Coronary artery (tissue), 2 donors: ENCODE data around the gene KYAT1.
A peak's percentile ranks its signal among the peaks of the same experiment; 100 is the strongest.

Experiments used
- DNase-seq: peaks from one replicate; pipeline ENCODE4 v3.0.0-alpha.2; 2017; ENCODE audit warnings: low spot score
- H3K27ac ChIP-seq, 2 donors: fragments of 200-600 bp; sonication (generic); one replicate each; pipeline ENCODE4 v1.5.1; 2016 to 2019
- H3K4me3 ChIP-seq: fragments of 200-600 bp; sonication (generic); 2 replicates; pipeline ENCODE4 v1.5.1; 2016; ENCODE audit warnings: mild to moderate bottlenecking, moderate library complexity
- CTCF ChIP-seq: fragments of 200-600 bp; sonication (generic); IDR thresholded peaks from one replicate; pipeline ENCODE4 v1.5.1; 2019; ENCODE audit warnings: antibody characterized with exemption

KYAT1 gene

GRCh38 chr9:128893354-128893753, 11.6 kb upstream of the KYAT1 start:
- no peak for DNase-seq
- no peak overlapping the region for H3K4me3 ChIP-seq
- TF ChIP-seq CTCF = no peak
- peak overlapping the region; percentile 83 to 94 for H3K27ac ChIP-seq

- no peak for TF ChIP-seq CTCF
- H3K4me3 ChIP-seq = peak overlapping the region; percentile 60
- DNase-seq = peak; percentile 96
- peak overlapping the region; percentile 83 to 94 for H3K27ac ChIP-seq
These were observed 10.6 kb upstream of the KYAT1 start for GRCh38 chr9:128892221-128892921.

- peak overlapping the region; percentile 60 for H3K4me3 ChIP-seq
- peak overlapping the region; percentile 83 to 94 for H3K27ac ChIP-seq
These were observed 9.8 kb upstream of the KYAT1 start for GRCh38 chr9:128891321-128892220.

GRCh38 chr9:128887914-128888350, 6.2 kb upstream of the KYAT1 start:
- DNase-seq = no peak
- TF ChIP-seq CTCF = no peak
- H3K27ac ChIP-seq = peak overlapping the region in 1 of 2 donors; percentile 60
- no peak overlapping the region for H3K4me3 ChIP-seq

More at GRCh38 chr9:128891321-128892220, 9.8 kb upstream of the KYAT1 start:
- TF ChIP-seq CTCF = no peak
- DNase-seq = no peak

- no peak for TF ChIP-seq CTCF
- Histone ChIP-seq H3K27ac (no peak overlapping the region), H3K4me3 (no peak overlapping the region)
- no peak for DNase-seq
These were observed 5.3 kb upstream of the KYAT1 start for GRCh38 chr9:128887049-128887448.

- TF ChIP-seq CTCF = no peak
- Histone ChIP-seq H3K4me3 (no peak overlapping the region), H3K27ac (no peak overlapping the region)
- DNase-seq = no peak
These were observed 4.6 kb upstream of the KYAT1 start for GRCh38 chr9:128886211-128886891.
